Transverse colon (tissue), 3 donors: ENCODE measurements around the gene TMEM150B.

Experiments used
- CTCF ChIP-seq, 5 experiments: fragments of 200-600 bp in 3 of 5; fragments of 450-650 bp in 2 of 5; sonication (generic) in 3 of 5; IDR thresholded peaks; 1 replicate in 2 of 5; 2 replicates in 3 of 5; pipeline ENCODE4 v1.5.1; 2016 to 2017; ENCODE audit warnings: antibody characterized with exemption in 5 of 5, inconsistent platforms in 3 of 5, mild to moderate bottlenecking in 2 of 5, moderate library complexity in 1 of 5
- POLR2A ChIP-seq: fragments of 450-650 bp; IDR thresholded peaks from one replicate; pipeline ENCODE4 v1.6.1; 2016; ENCODE audit warnings: antibody characterized with exemption, mild to moderate bottlenecking, moderate library complexity

- no peak for TF ChIP-seq CTCF (IDR thresholded peaks at IDR 0.05)
- no peak for TF ChIP-seq POLR2A
Measured at GRCh38 chr19:55266404-55266803, 58.7 kb downstream of the TMEM150B start.
